Neural crest cell (in vitro differentiated cells): Measurements from ENCODE around the gene ARMS2. TPM values are rescaled to one million over a fixed set of nuclear protein-coding genes. Genes with fewer than 3 reads are reported as not detected.

Source experiments
- DNase-seq: peaks from one replicate; pipeline ENCODE4 v3.0.0; 2021; ENCODE audit warnings: low read depth, mixed read lengths, low spot score
- H3K27ac Mint-ChIP-seq: one replicate; pipeline ENCODE4 v1.8.0; 2021; ENCODE audit warnings: mild to moderate bottlenecking, mixed read lengths; ENCODE audit not compliant: unreplicated experiment
- H3K27me3 Mint-ChIP-seq: 2 replicates; pipeline ENCODE4 v1.8.0; 2021; ENCODE audit warnings: low read depth, mild to moderate bottlenecking, mixed read lengths
- H3K36me3 Mint-ChIP-seq: 2 replicates; pipeline ENCODE4 v1.8.0; 2021; ENCODE audit warnings: low read depth, mild to moderate bottlenecking, mixed read lengths
- H3K4me1 Mint-ChIP-seq: 2 replicates; pipeline ENCODE4 v1.8.0; 2021; ENCODE audit warnings: mixed read lengths
- H3K4me3 Mint-ChIP-seq: one replicate; pipeline ENCODE4 v1.8.0; 2021; ENCODE audit warnings: mild to moderate bottlenecking, mixed read lengths
- H3K9me3 Mint-ChIP-seq: 2 replicates; pipeline ENCODE4 v1.8.0; 2021; ENCODE audit warnings: mixed read lengths
- CTCF ChIP-seq: fragments of 200-600 bp; sonication (generic); conservative IDR thresholded peaks from 2 replicates; pipeline ENCODE4 v1.5.0; 2021; ENCODE audit warnings: antibody characterized with exemption, mild to moderate bottlenecking
- total RNA-seq: library from RNA; stranded (reverse); gene quantifications from 2 replicates; pipeline ENCODE4 v1.2.1, GENCODE V29; 2021

Gene ARMS2
- total RNA-seq, 1 donor from 2014 or later, result not detected

- TF ChIP-seq CTCF, result no peak
- H3K9me3 Mint-ChIP-seq, result no peaks in the 10 kb centered on the region
- no peak overlapping the region for H3K4me3 Mint-ChIP-seq
- H3K27me3 Mint-ChIP-seq, result peaks cover 18% of the 10 kb centered on the region
- DNase-seq, result no peak
- peaks cover 22% of the 10 kb centered on the region for H3K4me1 Mint-ChIP-seq
- no peaks in the 10 kb centered on the region for H3K36me3 Mint-ChIP-seq
- peak overlapping the region; percentile 35 for H3K27ac Mint-ChIP-seq
Observed at GRCh38 chr10:122473116-122473515, 18.7 kb downstream of the ARMS2 start.

- no peak for DNase-seq
- Mint-ChIP-seq H3K36me3 (no peaks in the 10 kb centered on the region), H3K27ac (no peak overlapping the region), H3K4me1 (peaks cover 22% of the 10 kb centered on the region), H3K9me3 (no peaks in the 10 kb centered on the region), H3K4me3 (no peak overlapping the region), H3K27me3 (peaks cover 9% of the 10 kb centered on the region)
- no peak for TF ChIP-seq CTCF
Observed at GRCh38 chr10:122474131-122474818, 19.8 kb downstream of the ARMS2 start.

- Mint-ChIP-seq H3K9me3 (no peaks in the 10 kb centered on the region), H3K27me3 (peaks cover 4% of the 10 kb centered on the region), H3K36me3 (no peaks in the 10 kb centered on the region), H3K27ac (peak overlapping the region; percentile 5), H3K4me1 (peaks cover 22% of the 10 kb centered on the region), H3K4me3 (no peak overlapping the region)
- TF ChIP-seq CTCF, result no peak
- DNase-seq, result no peak
Observed at GRCh38 chr10:122475100-122475499, 20.6 kb downstream of the ARMS2 start.

- H3K36me3 Mint-ChIP-seq, result no peaks in the 10 kb centered on the region
- DNase-seq, result no peak
- H3K9me3 Mint-ChIP-seq, result no peaks in the 10 kb centered on the region
- peaks cover 22% of the 10 kb centered on the region for H3K4me1 Mint-ChIP-seq
- no peak for TF ChIP-seq CTCF
- no peak overlapping the region for H3K4me3 Mint-ChIP-seq
- peak overlapping the region; percentile 50 for H3K27ac Mint-ChIP-seq
- peaks cover 3% of the 10 kb centered on the region for H3K27me3 Mint-ChIP-seq
Observed at GRCh38 chr10:122475591-122476332, 21.3 kb downstream of the ARMS2 start.

GRCh38 chr10:122476333-122476695, 21.9 kb downstream of the ARMS2 start:
- no peak overlapping the region for H3K4me3 Mint-ChIP-seq
- H3K36me3 Mint-ChIP-seq, result no peaks in the 10 kb centered on the region
- no peak for DNase-seq
- H3K27me3 Mint-ChIP-seq, result peaks cover 1% of the 10 kb centered on the region
- no peak for TF ChIP-seq CTCF
- H3K4me1 Mint-ChIP-seq, result peaks cover 22% of the 10 kb centered on the region
- H3K9me3 Mint-ChIP-seq, result no peaks in the 10 kb centered on the region
- peak overlapping the region; percentile 50 for H3K27ac Mint-ChIP-seq
